Glutamatergic neuron (in vitro differentiated cells): ENCODE results near the gene MKKS. TPM values are rescaled to one million over a fixed set of nuclear protein-coding genes. Genes with fewer than 3 reads are reported as not detected.
"Not testable (repeated sequence)": the region's sequence is repeated elsewhere in the genome, so short reads cannot be mapped to it uniquely, and the experiment has no call there.

Source experiments
- DNase-seq: peaks from one replicate; pipeline ENCODE4 v3.0.0; 2022
- H3K27ac Mint-ChIP-seq: one replicate; pipeline ENCODE4 v1.8.0; 2020; ENCODE audit warnings: mild to moderate bottlenecking, mixed read lengths, inconsistent platforms; ENCODE audit not compliant: unreplicated experiment
- H3K27me3 Mint-ChIP-seq: one replicate; pipeline ENCODE4 v1.8.0; 2020; ENCODE audit warnings: mild to moderate bottlenecking, moderate library complexity, mixed read lengths, inconsistent platforms; ENCODE audit not compliant: unreplicated experiment
- H3K36me3 Mint-ChIP-seq: one replicate; pipeline ENCODE4 v1.8.0; 2020; ENCODE audit warnings: mild to moderate bottlenecking, mixed read lengths, inconsistent platforms; ENCODE audit not compliant: unreplicated experiment
- H3K4me1 Mint-ChIP-seq: one replicate; pipeline ENCODE4 v1.8.0; 2020; ENCODE audit warnings: mild to moderate bottlenecking, low read depth, mixed read lengths, inconsistent platforms; ENCODE audit not compliant: unreplicated experiment
- H3K4me3 Mint-ChIP-seq: one replicate; pipeline ENCODE4 v1.8.0; 2020; ENCODE audit warnings: mild to moderate bottlenecking, mixed read lengths, inconsistent platforms; ENCODE audit not compliant: unreplicated experiment
- H3K9me3 Mint-ChIP-seq: one replicate; pipeline ENCODE4 v1.8.0; 2020; ENCODE audit warnings: mild to moderate bottlenecking, moderate library complexity, mixed read lengths, inconsistent platforms; ENCODE audit not compliant: unreplicated experiment
- total RNA-seq: library from RNA; stranded (reverse); fragmentation: NEBNext Ultra II Directional; extraction: Animal tissue kit (Norgen Biotek cat#: 25700); gene quantifications from one replicate; pipeline ENCODE4 v1.2.1, GENCODE V29; 2021; ENCODE audit not compliant: unreplicated experiment
- TF ChIP-seq, protein P1 (sequence below): fragments of 200-600 bp; sonication (generic); IDR thresholded peaks from one replicate; pipeline ENCODE4 v1.5.0; 2021; ENCODE audit not compliant: partially characterized antibody, unreplicated experiment

Gene MKKS
- total RNA-seq, 1 donor from 2014 or later = 15.1 TPM

DNA sequence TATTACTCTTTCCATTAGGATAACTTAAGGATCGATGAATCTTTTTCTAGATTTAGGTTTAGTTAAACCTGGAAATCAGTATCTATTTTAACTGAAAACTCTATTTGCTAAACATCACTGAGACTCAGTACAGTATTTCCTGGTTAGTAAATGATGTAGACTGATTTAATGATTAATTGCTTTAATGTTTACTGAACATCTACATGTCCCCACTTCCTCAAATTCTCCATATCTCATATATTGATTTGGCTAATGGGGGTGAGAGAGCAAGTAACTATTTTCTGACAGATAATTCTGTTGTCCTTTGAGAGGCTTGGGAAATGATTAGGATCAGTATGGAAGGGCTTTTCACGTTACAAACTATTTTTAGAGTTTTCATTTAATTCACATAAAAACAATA lies 10.3 kb downstream of the MKKS start:
- Mint-ChIP-seq H3K4me1 (peaks cover 6% of the 10 kb centered on the region), H3K27me3 (peaks cover 2% of the 10 kb centered on the region), H3K36me3 (no peaks in the 10 kb centered on the region), H3K9me3 (no peaks in the 10 kb centered on the region), H3K4me3 (no peak overlapping the region), H3K27ac (no peak overlapping the region)
- no peak for DNase-seq
- TF ChIP-seq, protein P1, sequence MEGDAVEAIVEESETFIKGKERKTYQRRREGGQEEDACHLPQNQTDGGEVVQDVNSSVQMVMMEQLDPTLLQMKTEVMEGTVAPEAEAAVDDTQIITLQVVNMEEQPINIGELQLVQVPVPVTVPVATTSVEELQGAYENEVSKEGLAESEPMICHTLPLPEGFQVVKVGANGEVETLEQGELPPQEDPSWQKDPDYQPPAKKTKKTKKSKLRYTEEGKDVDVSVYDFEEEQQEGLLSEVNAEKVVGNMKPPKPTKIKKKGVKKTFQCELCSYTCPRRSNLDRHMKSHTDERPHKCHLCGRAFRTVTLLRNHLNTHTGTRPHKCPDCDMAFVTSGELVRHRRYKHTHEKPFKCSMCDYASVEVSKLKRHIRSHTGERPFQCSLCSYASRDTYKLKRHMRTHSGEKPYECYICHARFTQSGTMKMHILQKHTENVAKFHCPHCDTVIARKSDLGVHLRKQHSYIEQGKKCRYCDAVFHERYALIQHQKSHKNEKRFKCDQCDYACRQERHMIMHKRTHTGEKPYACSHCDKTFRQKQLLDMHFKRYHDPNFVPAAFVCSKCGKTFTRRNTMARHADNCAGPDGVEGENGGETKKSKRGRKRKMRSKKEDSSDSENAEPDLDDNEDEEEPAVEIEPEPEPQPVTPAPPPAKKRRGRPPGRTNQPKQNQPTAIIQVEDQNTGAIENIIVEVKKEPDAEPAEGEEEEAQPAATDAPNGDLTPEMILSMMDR = no peak

- no peaks in the 10 kb centered on the region for H3K36me3 Mint-ChIP-seq
- DNase-seq = no peak
- peaks cover 3% of the 10 kb centered on the region for H3K4me1 Mint-ChIP-seq
- H3K27ac Mint-ChIP-seq = no peak overlapping the region
- TF ChIP-seq, protein P1 = no peak
- no peak overlapping the region for H3K4me3 Mint-ChIP-seq
- H3K27me3 Mint-ChIP-seq = peaks cover 2% of the 10 kb centered on the region
- H3K9me3 Mint-ChIP-seq = no peaks in the 10 kb centered on the region
Measured at GRCh38 chr20:10419550-10420133, 14.4 kb downstream of the MKKS start.

DNA sequence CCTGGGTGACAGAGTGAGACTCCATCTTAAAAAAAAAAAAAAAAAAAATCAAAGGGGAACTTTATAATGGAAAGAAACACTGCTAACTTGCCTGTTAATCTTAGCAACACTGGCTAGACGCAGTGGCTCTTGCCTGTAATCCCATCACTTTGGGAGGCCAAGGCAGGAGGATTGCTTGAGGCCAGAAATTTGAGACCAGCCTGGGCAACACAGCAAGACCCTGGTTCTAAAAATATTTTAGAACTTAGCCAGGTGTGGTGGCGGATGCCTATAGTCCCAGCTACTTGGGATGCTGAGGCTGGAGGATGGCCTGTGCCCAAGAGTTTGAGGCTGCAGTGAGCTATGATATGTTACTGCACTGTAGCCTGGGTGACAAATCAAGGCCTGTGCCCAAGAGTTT lies 16.8 kb downstream of the MKKS start:
- not testable (repeated sequence) for H3K4me3 Mint-ChIP-seq, DNase-seq, H3K27ac Mint-ChIP-seq, H3K36me3 Mint-ChIP-seq, H3K27me3 Mint-ChIP-seq, H3K4me1 Mint-ChIP-seq, H3K9me3 Mint-ChIP-seq

DNA sequence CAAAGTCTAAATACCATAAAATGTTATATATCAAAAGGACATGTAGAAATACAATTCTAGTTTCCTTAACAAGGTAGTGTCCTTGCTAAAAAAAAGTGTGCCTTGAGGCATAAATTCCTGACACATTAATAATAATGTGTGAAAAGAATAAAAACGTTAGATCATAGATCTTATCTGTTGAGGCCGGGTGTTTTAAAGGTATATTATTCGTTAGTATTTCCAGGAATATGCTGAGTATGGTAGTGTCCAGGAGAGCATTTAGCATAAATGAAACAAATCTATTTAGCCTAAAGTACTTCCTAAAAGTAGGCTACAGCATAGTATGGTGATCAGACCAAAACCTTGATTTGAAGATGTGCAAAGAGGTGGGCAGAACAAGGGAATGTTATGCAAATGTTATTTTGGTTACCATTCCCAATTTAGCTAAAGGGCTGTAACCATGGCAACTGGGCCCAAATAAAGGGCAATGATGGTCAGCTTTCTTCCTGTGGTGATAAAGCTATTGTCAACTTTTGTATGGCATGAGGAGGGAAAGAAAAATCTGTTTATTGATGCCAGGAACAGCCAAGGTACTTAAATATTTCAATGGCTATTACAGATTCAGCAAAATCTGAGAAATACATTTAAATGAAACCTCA lies 18.9 kb downstream of the MKKS start:
- H3K27me3 Mint-ChIP-seq = no peaks in the 10 kb centered on the region
- DNase-seq = no peak
- H3K27ac Mint-ChIP-seq = no peak overlapping the region
- TF ChIP-seq, protein P1 = no peak
- no peaks in the 10 kb centered on the region for H3K36me3 Mint-ChIP-seq
- H3K4me1 Mint-ChIP-seq = no peaks in the 10 kb centered on the region
- no peak overlapping the region for H3K4me3 Mint-ChIP-seq
- no peaks in the 10 kb centered on the region for H3K9me3 Mint-ChIP-seq

DNA sequence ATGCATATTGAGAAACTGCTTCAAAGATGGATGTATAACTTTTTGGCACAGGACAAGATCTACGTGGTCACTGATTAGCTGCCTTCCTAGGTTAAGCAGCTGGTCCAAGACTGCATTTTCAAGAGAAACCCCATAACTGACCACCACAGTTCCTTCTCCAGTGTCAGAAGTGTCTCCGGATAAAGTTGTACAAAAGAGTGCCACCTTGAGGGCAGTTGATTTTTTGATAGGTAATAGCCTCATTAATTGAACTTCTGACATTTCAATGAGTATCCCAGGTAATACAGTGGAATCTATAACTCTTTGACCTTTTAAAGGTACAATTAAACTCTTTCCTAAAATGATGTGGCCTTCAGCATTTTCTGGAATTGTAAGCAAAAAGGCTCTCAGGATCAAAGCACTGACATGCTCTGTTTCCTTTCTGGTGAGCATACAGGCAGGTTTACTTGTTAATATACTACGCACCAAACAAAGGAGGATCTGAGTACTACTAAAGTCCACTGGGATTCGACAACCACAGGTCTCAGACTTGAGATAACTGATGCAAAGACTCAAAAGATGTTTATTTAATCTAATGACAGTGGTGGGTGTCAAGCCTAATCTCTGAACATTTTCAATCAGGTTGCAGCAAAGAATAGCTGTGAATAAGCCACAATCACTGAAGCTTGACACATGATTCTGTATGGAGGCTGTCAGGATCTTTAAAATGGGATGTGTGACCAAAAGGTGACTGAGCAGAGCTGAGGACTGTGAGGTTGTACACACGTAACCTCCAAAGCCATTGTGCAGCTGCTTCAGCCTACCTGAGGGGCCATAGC lies 21.2 kb downstream of the MKKS start:
- TF ChIP-seq, protein P1 = no peak
- Mint-ChIP-seq H3K4me1 (no peaks in the 10 kb centered on the region), H3K36me3 (no peaks in the 10 kb centered on the region), H3K27me3 (no peaks in the 10 kb centered on the region), H3K9me3 (no peaks in the 10 kb centered on the region), H3K4me3 (no peak overlapping the region), H3K27ac (no peak overlapping the region)
- DNase-seq = no peak
